ENCODE measurements around the gene SP7.
A peak's percentile ranks its signal among the peaks of the same experiment; 100 is the strongest.
"Not testable (repeated sequence)": the region's sequence is repeated elsewhere in the genome, so short reads cannot be mapped to it uniquely, and the experiment has no call there.

The SP7 gene

GRCh38 chr12:53320352-53321195 lies 15.6 kb downstream of the SP7 start:
- DNase-seq (ENCODE audit: low read depth), result no peak

GRCh38 chr12:53313996-53314395 lies 22.2 kb downstream of the SP7 start:
- DNase-seq (ENCODE audit: low read depth), result no peak

- DNase-seq (ENCODE audit: low read depth), result no peak
These were observed 27.9 kb downstream of the SP7 start for GRCh38 chr12:53308276-53308675.

- no peak for DNase-seq (ENCODE audit: low read depth)
These were observed 29.3 kb downstream of the SP7 start for GRCh38 chr12:53306826-53307225.

GRCh38 chr12:53302903-53303302 lies 33.3 kb downstream of the SP7 start:
- no peak for DNase-seq (ENCODE audit: low read depth)

- DNase-seq (ENCODE audit: low read depth), result peak; percentile 48
These were observed 36.0 kb downstream of the SP7 start for GRCh38 chr12:53300187-53300586.

GRCh38 chr12:53299454-53300180 lies 36.5 kb downstream of the SP7 start, which contains the start of gene MYG1:
MYG1 (plus strand) TSS chr12:53299695; CDS start chr12:53299738, 43 bp downstream.
- peak; percentile 72 for DNase-seq (ENCODE audit: low read depth)

GRCh38 chr12:53299101-53299453 lies 37.1 kb downstream of the SP7 start:
- DNase-seq (ENCODE audit: low read depth), result peak; percentile 76

- DNase-seq (ENCODE audit: low read depth), result peak; percentile 88
These were observed 38.0 kb downstream of the SP7 start for GRCh38 chr12:53298164-53298563.

- DNase-seq (ENCODE audit: low read depth), result not testable (repeated sequence)
These were observed 39.0 kb downstream of the SP7 start for GRCh38 chr12:53297106-53297505.

GRCh38 chr12:53295891-53296219 lies 40.3 kb downstream of the SP7 start:
- DNase-seq (ENCODE audit: low read depth), result no peak

GRCh38 chr12:53295070-53295890 lies 40.9 kb downstream of the SP7 start, which contains the start of gene PFDN5:
PFDN5 (plus strand) TSS chr12:53295542; CDS start chr12:53295568, 26 bp downstream.
- peak; percentile 88 for DNase-seq (ENCODE audit: low read depth)

GRCh38 chr12:53292426-53292825 lies 43.7 kb downstream of the SP7 start:
- DNase-seq (ENCODE audit: low read depth), result no peak

- no peak for DNase-seq (ENCODE audit: low read depth)
These were observed 45.5 kb downstream of the SP7 start for GRCh38 chr12:53290661-53291060.

GRCh38 chr12:53289891-53290290 lies 46.3 kb downstream of the SP7 start:
- peak; percentile 16 for DNase-seq (ENCODE audit: low read depth)

- DNase-seq (ENCODE audit: low read depth), result no peak
These were observed 47.8 kb downstream of the SP7 start for GRCh38 chr12:53288322-53288721.

- peak; percentile 36 for DNase-seq (ENCODE audit: low read depth)
These were observed 48.4 kb downstream of the SP7 start for GRCh38 chr12:53287741-53288216.

- no peak for DNase-seq (ENCODE audit: low read depth)
These were observed 49.7 kb downstream of the SP7 start for GRCh38 chr12:53286448-53286847.

- no peak for DNase-seq (ENCODE audit: low read depth)
These were observed 56.2 kb downstream of the SP7 start for GRCh38 chr12:53279888-53280498.

- no peak for DNase-seq (ENCODE audit: low read depth)
These were observed 56.8 kb downstream of the SP7 start for GRCh38 chr12:53279283-53279869.

- no peak for DNase-seq (ENCODE audit: low read depth)
These were observed 58.2 kb downstream of the SP7 start for GRCh38 chr12:53277981-53278380.
